Measurements from ENCODE around the gene MAN2A1.

MAN2A1 gene

DNA sequence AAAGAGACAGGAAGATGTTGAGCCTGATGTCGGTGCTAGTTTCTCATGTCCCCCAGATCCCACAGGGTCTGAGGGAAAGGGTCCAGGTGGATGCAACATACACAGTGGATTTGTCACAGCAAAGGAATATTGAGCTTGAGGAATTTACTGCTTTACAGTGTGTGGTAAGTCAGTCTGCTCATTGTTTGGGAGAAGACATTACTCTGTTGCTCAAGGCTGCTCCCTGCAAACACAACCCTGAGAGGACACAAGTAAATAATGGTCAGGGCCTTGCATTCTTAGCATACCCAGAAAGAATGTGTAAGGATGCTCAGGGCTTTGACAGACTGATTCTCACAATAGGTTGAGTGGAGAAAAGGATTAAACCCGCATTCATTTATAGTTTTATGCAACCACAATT is 7.3 kb upstream of the MAN2A1 start:
- DNase-seq, result no peak

DNA sequence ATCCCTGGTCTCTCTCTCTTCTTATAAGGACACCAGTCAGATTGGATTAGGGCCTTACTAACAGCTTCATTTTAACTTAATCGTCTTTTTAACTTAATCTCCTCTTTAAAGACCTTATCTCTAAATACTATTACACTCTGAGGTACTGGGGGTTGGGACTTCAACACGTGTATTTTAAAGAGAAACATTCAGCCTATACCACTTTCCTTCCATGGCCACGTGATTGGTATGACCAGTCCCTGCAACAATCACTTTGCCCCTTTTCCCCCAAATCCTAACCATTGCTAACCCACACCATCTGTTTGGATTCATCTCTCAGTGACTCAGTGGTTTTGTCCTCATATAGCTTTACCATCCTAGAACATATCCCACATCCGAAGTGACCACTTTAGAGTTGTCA is 3.8 kb upstream of the MAN2A1 start:
- DNase-seq, result no peak

DNA sequence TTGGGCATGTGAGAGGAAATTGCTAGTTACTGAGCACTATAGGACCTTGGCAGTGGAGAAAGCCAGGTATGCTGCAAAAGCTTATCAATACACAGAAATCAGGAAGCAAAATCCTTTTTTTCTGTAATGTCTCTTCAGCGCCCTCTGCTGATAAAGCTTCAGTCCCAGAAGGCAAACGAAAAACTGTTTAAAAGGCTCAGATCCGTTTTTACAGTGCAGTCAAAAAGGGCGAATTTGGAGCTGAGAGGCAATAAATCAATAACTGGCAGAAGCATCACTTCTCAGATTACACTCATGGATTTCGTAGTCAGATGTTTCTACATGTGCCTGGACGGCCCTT is 1.1 kb upstream of the MAN2A1 start:
- no peak for DNase-seq

DNA sequence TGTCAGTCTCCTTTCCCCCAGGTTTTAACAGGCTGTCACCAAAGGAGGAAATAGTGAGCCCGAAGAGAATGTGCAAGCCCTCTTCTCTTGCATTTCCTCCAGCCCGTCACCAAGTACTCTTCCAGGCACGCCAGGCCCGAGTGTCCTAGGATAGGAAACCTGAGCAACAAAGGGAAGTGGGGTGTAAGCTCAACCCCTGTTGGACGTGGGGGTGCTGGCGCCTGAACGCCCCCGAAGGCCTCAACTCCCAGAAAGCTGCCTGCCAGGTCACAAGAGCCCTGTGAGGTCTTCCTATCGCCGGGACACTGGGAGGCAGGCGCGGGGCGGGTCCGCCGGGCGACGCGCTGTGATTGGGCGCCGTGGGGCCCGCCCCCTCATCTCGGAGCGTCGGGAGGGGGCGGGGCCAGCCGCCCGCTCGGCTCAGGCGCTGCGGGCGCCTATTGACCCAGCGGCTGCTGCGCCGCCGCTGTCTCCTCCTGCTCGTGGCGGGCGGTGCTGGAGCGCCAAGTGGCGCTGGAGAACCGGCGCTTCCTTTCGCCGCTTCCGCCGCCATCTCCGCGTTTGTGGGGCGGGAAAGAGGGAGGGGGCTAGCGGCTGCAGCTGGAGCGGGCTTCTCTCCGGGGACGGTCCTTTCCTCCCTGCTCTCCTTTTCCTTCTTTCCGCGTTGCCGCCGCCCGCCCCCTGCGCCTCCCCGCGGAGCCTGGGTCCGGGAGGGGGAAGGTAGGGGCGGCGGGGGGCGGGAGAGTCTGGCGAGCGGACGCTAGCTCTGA is 572 bp upstream of the MAN2A1 start:
- DNase-seq, result peak; percentile 92

DNA sequence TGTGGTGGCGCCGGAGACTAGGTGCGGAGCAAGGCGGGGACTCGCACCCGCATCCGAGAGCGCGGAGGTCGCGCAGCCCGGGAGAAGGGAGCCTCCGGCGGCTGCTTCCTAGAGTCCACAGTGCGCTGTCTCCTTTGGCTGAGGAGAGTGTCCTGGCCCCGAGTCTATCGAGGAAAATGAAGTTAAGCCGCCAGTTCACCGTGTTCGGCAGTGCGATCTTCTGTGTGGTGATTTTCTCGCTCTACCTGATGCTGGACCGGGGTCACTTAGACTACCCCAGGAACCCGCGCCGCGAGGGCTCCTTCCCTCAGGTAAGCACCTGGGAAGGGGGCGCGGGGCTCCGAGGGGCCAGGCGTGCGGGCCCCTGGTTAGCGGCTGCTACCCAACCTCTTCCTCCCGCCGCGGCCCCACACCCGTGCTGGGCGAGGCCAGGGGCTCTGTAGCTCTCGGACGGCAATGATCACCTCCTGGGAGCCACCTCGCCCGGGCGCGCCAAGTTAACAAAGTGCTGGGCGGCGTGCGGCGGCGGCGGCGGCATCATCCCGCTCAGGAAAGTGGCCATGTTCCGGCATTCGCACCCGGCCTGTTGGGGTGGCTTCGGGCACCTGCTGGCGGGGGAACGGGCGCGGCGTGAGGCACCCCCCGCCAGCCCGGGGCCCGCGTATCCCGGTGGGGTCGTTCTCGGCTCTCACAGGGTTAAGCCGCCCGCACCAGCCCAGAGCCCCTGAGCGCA is 681 bp downstream of the MAN2A1 start:
- DNase-seq, result peak; percentile 52

DNA sequence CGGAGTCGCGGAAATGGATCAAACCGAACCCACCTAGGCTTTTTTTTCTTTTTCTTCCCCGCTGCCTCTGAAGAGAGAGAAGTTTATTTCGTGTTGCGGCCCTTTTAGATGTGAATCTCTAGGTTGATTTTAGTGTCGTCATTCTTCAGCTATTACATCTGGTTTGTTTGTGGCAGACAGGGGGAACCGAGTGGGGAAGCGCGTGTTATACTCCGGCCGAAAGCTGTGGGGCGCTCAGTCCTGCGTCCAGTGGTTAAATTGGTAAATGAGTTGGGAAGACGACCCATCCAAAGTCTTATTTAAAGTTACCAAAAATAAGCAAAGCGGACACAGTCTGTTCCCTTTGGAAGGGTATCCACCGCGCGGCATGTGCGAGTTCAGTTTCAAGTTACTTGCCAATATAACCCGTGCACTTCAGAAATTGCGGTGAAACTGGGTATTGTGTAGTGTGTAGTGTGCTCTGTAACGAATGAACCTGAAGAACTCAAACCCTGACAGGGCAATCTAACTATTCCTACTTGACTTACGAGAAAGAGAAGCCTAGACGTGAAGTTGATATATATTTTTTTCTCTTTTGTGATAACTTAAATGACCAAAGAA is 1.3 kb downstream of the MAN2A1 start:
- peak; percentile 91 for DNase-seq

DNA sequence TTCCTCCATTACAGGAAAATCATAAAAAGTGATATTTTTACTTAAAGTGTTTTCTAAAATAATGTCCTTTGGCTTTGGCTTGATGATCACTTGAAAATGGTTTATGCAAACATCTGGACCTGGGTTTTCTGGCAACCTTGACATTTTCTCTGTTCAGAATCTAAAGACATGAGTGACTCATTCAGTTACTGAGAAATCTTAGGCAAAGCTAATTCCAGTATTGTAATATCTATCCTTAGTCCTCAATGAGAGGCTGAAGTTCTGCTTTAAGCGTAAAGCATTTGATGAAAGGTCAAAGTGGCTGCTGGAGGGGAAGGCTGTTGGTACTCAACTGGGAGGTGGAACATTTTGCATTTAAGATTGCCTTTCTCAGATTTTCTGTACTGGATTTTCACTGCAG is 2.3 kb downstream of the MAN2A1 start:
- no peak for DNase-seq

DNA sequence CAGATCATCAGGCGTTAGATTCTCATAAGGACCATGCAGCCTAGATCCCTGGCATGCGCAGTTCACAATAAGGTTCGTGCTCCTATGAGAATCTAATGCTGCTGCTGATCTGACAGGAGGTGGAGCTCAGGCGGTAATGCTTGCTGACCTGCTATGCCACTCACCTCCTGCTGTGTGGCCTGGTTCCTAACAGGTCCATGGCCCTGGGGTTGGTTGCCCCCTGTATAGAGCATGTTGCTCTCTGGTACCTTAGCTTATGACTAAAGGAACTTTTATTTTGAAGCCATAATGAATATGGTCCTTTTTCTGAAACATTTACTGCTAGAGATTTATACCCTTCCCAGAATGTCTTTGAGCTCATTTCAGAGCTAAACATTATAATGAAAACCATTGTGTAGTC is 3.1 kb downstream of the MAN2A1 start:
- no peak for DNase-seq

DNA sequence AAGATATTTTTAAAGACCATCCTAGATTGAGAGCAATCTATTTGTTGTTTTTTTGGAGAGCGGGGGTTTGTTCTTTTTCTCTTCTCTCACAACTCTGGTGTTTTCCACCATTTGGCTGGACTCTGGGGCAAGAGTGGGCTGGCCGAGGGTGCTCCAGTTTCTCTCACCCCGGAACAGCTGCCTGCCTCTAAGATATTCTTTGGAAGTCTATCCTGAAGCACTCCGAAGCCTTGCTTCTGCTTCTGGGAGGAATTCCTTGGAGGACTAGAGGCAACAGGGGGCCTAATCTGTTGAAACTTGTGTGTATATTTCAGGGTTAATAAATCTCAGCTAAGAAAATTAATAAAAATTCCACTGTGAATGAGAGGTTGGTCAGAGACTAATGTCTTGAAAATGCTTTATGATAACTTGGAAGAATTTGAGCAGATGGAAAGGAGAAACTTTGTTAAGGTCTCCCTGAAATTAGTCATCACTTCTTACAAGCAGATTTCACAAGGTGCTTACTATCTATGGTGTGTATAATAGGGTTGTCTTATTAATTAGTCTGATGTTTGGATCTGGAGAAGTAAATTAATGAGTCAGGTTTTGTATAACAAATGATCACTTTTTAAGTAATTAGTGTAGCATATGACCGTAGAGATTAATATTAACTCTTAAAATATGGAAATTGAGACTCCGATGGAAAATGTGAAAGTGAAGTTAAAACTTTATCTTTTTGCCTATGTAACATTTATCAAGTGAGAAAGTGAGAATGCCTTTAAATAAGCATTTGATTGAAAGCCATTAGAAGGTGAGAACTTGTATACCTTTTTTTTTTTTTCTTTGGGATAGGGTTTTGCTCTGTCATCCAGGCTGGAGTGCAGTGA is 4.0 kb downstream of the MAN2A1 start:
- DNase-seq, result no peak

DNA sequence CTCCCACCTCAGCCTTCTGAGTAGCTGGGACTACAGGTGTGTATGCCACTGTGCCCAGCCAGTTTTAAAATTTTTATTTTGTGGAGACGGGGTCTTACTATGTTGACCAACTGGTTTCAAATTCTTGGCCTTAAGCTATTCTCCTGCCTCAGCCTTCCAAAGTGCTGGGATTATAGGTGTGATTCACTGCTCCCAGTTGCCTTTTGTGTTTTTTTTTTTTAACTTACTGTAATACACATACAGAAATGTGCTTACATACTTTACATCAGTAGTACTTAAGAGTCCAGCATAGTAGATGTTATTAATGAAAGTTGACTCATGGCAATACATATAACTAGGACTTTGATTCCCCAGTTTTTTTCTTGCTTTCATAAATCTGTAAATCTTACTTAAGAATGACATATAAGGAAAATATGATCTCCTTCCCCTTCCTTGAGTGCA is 4.7 kb downstream of the MAN2A1 start:
- no peak for DNase-seq

DNA sequence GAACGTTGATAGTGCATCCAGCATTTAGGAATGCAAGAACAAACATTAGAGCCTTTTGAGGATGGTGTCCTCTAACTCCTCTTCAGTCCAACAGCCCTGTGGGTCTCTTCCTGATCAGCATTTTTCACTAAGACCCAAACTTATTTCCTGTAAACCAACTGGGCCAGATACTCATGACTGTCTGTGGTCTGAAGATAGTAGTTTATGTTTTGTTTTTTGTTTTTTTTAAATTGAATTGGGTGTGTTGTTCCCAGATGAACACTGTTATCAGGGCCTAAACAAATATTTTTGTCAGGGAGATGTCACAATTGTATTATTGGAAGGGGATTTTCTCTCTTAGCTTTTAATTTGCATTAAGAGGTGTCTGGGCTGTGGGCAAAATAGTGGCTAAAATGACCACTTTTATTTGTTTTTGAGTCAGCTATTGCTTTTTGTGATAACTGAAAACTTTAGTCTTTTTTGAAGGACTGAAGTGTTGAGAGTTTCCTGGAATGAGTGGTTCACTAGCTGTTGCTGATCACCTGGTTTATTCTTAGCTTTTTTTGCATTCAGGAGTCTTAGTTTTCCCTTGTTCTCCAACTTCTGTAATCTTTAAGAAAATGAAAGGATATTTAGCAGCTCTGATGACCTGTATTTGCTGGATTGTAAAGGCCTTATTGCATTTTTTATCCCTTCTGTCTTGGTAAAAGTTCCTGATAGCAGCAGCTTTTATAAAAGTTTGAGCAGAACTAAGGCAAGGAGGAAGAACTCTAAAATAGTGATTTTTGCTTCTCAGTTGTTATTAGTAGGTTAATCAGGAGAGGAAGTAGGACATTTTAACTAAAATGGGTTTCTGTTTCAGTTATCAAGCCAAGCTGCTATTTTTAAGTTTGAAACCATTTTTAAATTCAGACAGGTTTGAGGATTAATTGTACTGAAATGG is 5.5 kb downstream of the MAN2A1 start:
- no peak for DNase-seq

DNA sequence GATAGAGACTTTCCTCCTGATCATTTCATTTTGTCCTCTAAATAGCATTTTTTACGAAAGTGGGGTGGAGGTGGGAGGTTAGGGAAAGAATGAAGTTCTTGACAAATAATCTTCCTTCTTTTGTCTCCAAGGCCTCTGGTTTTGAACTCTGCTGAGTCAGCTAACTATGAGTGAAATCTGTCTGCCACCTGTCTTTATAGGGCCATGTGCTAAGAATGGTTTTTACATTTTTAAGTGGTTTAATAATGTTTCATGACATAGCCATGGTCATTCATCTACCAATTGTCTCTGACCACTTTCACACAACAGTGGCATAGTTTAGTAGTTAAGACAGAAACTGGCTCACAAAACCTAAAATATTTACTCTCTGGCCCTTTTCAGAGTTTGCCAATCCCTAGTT is 7.6 kb downstream of the MAN2A1 start:
- DNase-seq, result no peak

DNA sequence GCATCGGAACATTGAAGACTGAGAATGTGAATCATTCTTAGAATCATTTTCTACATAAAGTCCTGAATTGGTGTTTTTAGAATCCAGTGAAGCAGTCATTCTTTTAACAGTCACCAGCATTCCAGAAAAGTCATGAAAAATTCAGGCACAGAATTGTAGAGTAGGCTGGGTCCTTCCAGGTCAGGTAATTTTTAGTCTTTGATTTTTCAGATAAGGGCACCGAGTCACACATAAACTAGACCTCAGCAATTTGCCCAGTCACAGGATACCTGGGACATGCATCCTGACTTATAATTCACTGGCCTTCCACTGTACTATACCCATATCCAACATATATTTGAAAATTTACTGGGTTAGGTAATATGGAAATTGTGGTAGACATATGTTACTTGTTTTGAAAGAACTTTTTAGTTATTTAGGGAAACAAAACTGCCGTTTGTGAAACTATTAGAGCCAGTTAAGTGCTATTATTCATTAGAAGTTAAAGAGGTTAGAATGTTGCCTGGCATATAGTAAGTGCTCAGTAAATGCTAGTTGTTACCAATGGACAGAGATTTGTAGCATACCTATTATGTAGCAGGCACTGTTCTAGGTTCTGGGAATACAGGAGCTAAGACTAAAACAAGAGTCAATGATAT is 10.9 kb downstream of the MAN2A1 start:
- no peak for DNase-seq

DNA sequence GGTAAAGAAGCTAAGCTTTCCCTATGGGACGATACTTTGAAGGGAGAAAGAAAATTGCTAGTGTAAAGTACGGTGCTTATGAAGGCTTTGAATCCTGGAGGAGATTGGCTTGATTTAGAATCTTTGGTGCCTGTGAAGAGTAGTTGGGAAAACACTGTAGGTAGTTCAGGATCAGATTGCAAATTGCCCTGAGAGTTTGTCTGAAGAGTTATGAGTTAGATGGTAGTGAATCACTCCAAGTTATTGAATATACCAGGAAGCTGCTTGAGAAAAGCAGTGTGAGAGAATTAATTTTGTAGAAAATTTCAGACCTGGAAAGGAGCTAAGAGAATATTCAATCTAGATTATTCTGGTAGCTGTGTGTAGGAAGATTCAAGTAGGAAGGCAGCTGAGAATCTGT is 11.5 kb downstream of the MAN2A1 start:
- DNase-seq, result no peak

DNA sequence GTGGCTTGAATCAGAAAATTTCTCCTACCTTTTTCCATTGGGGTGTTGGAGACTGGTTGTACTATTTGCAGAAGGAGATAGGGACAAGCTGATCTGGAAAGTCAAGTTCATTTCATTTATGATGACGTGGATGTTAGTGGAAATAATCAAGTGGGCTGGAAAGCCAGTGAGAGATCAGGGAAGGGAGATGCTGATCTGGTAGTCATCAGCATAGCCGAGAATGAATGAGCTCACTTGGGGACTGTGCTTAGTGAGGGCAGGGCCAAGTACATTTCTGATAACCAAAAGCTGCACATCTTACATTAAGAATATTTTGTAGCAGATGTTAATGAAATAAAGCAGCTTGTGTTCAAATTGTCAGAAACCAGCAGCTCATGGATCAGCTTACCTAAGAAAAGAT is 12.1 kb downstream of the MAN2A1 start:
- DNase-seq, result no peak

DNA sequence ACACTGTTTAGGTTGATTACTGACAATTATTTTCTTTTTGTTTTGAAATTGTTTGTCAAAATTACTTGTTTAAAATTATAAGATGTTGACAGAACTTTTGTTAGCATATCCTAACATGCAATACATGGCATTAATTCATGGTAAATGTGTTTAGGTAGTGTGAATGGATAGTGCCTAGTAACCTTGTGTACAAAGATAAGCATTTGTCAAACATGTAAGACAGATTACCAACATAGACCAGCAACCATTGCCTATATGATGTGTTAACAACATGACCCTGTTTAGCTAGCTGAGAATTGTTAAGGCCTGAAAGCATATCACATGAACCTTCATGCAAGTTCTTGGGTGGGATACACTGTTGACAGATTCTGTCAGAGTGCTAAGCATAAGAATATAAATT is 13.4 kb downstream of the MAN2A1 start:
- no peak for DNase-seq

DNA sequence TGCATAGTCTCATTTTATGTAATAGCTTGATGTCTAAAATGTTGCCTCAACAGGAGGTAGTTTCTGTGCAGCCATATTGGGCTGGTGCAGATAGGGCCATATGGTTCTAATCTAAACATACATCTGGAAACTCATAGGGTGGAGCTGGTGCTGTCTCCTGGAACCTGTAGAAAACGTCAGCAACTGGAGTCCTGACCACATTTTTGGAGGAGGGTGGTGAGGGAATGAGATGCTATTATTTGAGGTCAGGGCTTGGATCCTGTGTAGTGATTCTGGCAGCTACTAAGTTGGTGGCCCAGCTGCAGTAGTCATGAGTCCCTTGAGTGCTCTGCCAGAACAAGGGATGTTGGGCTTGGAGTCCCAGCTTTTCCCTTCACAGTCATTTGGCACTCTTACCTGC is 14.1 kb downstream of the MAN2A1 start:
- peak; percentile 57 for DNase-seq

DNA sequence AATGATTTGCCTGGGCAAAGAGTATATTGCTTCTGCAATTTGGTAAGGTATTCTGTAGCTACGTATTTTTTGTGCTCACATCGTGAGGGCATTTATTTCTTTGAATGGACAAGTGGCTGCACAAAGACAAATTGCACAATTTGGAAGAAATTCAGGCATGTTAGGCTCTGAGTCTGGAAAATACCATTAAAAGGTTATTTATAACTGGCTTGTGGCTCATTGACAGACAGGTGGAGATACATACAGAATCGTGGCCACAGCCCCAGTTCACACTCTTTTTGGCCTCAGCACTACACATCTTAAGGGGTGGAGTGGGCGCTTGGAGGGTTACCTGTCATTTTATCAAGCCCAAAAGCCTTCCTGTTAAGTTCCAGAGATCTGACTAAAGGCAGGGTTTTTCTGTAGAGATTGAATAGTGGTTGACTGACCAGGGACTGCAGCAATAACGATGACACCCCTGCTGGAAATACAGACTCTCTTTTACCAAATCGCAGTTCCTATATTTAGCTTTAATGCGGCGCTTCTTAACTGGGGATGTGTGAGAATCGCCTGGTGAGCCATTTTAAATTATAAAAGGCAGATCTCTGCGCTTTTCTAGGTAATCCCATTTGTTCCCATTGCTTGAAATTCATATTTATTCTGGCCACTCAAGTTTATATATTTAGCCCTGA is 14.7 kb downstream of the MAN2A1 start:
- DNase-seq, result no peak

DNA sequence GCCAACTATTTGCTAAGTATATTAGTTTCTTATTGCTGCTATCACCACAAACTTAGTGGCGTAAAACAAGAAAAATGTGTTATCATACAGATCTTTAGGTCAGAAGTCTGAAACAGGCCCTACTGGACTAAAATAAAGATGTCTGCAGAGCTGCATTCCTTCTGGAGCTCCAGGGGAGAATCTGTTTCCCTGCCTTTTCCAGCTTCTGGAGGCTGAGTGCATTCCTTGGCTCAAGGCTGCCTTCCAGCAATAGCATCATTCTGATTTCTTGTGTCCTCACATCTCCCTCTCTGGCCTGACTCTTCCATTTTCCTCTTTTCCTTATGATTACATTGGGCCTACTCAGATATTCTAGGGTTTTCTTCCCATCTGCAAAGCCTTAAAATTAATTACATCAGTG is 15.9 kb downstream of the MAN2A1 start:
- DNase-seq, result peak; percentile 77

DNA sequence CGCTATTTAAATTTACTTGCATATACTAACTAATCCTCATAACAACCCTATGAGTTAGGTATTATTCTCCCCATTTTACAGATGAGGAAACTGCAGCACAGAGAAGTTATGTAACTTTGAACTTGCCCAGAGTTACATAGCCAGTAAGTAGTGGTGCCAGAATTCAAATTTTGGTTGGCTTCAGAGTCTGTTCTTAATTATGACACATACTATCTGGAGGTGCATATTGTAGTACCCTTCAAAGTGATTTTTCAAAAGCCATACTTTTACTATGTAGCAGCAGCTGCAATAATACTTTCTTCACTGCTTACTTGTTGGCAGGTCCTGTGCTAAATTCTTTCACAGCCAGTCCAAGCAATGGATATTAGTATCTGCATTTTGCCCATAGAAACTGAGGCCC is 16.4 kb downstream of the MAN2A1 start:
- DNase-seq, result no peak

DNA sequence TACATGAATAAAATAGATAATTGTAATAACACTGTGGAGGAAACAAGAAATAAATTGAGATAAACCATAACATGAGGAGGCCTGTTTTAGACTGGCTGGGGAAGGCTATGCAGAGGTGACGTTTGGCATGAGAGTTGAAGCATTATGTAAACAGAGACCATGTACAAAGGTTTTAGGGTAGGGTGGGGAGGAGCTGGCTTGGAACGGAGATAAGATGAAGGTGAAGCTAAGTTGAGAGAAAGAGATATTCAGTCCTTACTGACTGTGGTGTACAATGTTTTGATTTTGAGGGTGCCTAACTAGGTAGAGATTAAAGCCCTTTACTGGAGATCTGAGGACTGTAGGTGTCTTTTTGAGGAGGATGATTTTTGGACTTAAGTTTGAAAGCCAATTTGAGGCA is 17.8 kb downstream of the MAN2A1 start:
- DNase-seq, result no peak

All from femur (tissue), 1 donor.